Ureter (tissue), 1 donor: ENCODE measurements around the gene GLIPR2. TPM values are rescaled to one million over a fixed set of nuclear protein-coding genes. Genes with fewer than 3 reads are reported as not detected.
"Not testable (repeated sequence)": the region's sequence is repeated elsewhere in the genome, so short reads cannot be mapped to it uniquely, and the experiment has no call there.

Source experiments
- DNase-seq: peaks from one replicate; pipeline ENCODE4 v3.0.0-alpha.2; 2020; ENCODE audit warnings: low spot score
- total RNA-seq: library from RNA; stranded (reverse); gene quantifications from one replicate; pipeline ENCODE4 v1.2.4, GENCODE V29; 2023
- donor health status: DM: yes; HTN: yes; CAD: no.

The GLIPR2 gene
- total RNA-seq, 1 donor from 2014 or later, result 16.3 TPM

DNA sequence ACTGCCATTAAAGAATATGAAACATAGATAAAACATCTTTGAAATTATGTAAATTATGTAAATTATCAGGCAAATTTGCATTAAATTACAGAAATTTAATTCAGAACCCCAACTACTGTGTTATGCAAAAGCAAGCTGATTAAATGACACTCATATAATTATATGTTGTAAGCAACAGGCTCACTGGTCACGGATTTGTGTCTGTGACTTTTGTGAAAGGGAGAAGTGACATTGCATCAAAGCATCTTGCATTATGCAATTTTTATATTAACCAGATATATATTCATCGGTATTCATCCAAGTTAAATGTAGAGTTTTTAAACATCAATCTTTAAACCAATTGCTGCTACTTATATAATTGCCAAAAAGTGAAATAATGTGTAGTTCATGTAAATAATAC, 13.0 kb upstream of the GLIPR2 start:
- DNase-seq, result no peak

DNA sequence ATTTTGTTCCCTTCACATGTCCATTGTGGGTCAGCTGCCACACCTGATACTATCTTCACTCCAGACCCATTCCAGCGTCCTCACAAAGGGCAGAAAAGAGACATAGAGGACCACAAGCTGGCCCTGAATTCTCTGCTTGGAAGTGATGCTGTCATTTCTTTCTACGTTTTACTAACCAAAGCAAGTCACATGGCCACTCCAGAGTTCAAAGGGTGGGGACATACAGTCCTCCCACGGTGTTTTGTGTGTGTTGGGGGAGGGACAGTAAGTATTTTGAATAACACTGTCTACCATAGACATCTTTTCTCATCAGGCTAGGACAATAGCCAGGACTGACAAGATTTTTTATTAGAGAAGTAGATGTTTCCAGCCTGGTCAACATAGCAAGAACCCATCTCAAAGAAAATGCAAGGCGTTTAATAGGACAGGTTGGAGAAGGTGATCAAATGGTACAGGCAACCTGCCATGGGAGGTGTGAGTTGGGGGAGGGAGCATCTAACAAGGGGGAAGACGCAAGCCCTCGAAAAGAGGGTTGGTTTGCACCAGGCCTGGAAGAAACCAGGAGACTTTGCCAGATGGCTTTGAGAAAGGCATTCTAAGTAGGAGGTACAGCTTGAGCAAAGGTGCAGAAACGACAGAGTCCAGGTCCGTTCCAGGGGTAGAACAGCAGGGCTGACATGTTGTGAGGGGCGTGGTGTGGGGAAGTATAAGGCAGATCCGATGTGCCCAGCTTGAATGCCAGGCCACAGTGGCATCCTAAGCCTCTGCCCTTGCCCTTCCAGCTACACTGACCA, 11.3 kb upstream of the GLIPR2 start:
- DNase-seq, result no peak

DNA sequence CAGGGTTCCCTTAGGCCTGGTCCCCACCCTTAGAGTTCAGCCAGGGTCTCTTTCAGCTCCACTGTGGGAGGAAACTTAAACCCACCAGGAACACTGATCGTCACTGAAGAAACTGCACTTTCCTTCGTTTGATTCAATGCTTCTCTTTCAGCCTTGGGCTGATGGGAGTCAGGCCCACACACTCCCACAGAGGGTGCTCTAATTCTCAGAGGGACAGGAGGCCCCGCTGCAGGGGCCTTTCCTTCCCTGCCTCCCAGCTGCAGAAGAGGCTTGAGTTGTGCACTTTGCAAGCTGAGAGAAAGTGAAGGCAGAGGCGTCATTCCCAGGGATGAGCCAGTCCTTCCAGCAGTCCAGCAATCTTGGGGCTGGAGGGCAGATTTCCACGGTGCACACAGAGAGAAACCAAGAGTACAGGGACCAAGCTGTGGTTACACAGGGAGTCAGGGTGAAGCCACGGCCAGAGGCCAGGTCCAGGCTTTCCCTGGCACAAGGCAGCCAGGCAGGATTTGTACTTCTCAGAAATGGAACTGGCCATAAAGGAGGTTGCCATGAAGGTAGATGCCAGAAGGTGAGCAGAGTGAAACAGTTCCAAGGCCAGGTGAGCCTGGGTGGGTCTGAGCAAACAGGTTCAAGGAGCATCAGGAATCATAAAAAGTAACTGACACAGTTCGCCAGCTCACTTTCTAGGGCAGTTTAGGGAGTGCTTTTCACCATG, 10.4 kb upstream of the GLIPR2 start:
- DNase-seq, result no peak

DNA sequence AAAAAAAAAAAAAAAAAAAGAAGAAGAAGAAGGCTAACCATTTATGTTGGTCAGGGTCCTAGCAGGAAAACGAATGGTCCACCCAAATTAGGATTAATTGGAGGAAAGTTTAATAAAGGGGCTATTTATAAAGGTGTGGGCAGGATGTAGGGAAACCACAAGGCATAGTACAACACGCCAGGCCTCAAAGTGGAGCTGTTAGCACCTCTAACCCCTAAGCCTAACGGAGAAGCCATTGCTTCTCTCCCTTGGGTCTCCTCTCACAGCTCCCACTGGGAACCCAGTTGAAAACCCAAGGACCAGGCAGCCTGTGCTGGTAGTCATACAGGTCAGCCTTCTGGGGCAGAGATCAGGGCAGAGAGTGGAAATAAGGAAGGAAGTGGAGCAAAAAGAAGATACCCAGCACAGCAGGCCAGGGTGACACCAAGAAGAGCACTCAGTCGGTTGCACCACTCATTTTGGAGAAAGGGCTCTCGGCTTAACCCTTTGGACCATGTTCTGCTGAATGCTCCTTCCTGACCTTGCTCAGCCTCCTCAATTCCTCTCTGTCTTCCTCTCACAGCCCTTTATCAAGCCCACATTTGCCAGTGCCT, 8.8 kb upstream of the GLIPR2 start:
- DNase-seq, result no peak

DNA sequence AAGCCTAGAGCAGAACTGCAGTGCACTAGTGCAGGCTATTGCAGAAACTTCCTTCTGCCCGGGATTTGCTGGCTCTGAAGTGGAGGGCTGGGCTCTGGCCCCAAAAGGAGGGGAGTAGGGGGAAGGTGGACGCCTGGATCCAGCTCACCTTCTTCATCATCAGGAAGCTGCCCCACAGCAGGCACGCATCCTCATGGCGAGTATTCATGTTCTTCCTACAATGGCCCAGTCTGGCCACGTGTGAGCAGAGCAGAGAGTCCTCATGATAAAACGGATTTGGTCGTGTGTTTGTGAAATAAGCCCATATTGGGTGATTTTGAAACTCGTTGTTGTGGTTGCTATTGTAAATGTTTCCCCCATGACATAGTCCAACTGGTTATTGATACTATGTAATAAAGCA, 8.2 kb upstream of the GLIPR2 start:
- DNase-seq, result no peak

DNA sequence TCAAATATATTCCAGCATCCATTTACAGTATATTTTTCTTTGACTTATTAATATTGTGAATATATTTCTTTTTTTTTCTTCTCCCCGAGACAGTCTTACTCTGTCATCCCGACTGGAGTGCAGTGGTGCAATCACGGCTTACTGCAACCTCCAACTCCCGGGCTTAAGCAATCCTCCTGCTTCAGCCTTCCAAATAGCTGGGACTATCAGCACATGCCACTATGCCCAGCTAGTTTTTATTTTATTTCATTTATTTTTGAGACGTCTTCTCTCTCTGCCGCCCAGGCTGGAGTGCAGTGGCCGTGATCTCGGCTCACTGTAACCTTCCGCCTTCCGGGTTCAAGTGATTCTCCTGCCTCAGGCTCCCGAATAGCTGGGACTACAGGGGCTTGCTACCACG, 7.4 kb upstream of the GLIPR2 start:
- no peak for DNase-seq

DNA sequence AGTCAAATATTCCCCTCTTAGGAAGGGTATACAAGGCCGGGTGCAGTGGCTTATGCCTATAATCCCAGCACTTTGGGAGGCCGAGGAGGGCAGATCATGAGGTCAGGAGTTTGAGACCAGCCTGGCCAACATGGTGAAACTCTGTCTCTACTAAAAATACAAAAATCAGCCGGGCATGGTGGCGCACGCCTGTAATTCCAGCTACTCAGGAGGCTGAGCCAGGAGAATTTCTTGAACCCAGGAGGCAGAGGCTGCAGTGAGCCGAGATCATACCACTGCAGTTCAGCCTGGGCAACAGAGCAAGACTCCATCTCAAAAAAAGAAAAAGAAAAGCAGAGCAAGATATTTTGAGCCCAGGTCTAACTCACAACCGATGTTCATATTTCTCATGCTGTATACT, 4.9 kb upstream of the GLIPR2 start:
- DNase-seq, result not testable (repeated sequence)

DNA sequence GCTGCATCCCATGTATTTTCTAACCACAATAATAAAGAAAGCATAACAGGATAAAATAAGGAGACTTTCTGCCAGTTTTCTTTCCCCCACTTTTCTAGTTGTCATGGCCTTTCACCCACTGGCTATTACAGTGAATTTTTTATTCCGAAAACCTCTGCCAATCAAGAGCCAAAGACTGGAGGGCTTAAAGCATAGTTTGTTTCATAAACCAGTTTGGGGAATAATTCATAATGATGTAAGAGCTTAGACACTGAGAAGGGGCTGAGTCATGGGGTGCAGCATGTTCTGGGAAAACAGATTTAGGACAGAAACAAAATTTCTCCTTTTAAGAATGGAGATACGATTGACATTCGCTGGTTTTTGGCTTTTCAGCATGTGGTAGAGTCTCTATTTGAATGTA, 4.4 kb upstream of the GLIPR2 start:
- no peak for DNase-seq

DNA sequence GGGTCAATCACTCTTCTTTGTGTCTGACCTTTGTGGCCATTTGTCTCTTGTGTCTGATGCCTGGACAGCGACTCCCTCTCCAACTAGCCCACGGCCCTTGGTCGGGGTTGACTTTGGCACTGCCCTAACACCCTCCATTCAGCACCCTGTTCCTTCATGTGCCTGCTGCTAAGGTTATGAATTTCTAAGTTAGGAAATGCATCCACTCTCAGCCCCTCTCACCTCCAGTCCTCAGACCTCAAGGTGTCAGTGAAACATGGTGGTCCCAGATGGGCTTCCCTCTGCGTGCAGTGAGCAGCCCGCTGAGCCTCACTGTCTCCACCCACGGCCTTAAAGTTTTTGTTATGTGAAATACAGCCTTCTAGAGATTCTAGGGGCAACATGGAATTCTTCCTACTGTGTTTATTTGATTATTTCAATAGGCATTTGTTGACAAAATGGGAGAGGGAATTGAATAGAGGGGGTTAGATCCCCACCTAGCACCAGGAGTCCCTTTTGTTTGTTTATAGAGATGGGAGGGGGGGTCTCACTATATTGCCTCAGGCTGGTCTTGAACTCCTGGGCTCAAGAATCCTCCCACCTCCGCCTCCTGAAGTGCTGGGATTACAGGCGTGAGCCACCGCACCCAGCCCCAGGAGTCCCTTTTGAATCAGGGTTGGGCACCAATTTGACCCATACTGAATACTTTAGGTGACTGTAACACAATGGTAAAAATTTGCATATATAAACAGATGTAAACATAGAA, 1.6 kb upstream of the GLIPR2 start:
- no peak for DNase-seq

DNA sequence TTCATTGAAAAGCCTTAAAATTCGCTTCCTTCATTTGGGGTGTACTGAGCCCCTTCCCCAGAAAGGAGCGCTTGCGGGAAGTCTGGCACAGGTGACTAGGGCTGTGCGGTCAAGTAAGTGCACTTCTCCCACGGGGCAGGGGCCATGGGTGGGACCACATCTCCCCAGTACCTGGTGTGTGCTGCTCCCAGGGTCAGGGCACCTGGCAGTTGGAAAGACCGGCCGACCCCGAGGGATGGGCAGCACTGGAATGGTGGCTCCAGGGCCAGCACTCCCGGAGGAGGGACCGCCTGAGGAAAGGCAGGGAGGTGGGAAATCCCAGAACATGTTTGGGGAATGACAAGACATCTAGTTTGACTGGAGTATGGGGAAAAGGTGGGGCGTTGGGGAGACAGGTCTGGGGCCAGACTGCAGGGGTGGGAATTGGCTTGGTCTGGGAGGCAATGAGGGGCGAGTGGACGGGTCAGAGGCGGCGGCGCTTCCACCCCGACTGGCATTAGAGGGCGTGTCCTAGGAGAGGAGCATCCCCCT, 727 bp upstream of the GLIPR2 start:
- DNase-seq, result no peak

DNA sequence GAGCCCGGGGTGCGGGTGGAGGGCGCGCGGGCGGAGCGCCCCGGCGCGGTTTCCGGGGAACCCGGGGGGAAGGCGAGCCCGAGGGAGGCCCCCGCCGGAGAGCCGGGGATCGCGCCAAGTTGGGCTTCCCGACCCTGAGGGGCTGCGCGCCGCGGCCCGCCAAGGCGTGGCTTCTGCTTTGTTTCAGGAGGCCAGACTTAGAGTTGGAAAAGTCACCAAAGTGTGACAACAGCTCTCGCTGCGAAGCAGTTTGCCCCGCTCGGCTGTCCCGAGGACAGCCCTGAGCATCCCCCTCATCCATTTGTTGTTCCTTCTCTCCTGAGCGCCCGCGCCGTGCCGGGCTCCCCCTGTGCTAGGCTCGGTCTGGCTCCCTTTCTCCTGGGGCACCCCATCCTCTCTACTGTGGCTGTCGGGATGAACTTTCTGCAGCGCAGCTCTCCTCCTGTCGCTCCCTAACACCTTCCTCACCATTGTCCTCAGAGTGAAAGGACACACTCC, 410 bp downstream of the GLIPR2 start:
- no peak for DNase-seq

DNA sequence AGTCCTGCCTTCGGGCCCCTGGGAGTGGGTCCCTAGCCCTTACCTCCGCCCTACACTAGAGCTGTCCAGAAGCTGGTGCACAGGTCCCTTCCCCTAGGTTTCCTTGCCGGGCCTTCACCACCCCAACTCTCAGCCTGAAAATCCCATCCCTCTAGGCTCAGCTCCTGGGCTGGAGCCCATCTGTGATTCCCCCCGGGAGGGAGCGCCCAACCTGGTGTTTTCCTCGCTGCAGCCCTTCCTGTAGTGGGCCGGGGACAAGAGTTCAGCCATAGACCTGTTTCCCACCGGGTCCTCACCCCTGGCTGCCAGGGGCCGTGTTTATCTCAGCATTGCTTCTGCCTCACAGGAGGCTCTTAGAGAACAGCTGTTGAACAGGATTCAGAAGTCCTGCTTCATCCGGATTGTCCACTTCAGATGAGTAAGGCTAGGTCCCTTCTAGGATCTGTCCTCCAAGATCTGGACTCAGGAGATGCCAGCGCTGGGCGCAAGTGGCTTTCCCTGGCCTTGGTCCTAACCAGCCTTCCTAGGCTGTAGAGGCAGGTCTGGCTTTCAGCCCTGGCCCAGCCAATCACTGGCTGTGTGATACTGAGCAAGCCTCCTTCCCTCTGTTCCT, 965 bp downstream of the GLIPR2 start:
- DNase-seq, result no peak

DNA sequence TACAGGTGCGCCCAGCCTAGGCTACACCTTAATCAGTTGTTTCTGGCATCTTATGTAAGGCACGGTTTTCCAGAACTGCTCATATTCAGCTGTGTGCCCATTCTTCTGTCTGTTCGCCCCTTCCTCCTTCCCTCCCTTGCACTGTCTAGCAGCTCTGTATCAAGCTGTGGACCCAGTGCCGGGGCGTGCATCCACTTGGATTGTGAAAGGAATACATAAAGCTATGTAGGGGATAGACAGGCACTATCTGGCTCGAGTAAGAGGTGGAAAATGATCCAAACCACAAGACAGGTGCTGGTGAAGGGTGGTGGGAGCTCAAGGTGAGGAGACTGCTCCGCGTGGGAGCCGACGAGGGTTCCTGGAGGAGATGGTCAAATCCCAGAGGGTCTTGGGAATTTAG, 2.0 kb downstream of the GLIPR2 start:
- no peak for DNase-seq

DNA sequence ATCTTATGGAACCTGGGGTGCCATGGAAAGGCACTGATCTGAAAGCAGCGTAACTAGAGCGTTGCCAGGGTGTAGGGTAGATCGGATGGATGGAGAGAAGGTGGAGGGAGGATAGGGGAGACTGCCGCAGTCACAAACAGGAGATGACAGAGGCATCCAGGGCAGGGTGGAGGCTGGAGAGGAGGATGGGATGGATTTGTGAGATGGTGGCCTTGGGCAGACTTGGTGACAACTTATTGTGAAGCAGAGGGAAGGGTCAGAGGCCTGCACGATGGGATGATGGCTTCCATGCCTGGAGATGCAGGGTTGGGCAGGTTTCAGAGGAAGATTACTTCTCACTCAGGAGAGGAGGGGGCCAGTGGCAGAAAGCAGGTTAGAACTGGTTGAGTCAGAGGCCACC, 2.4 kb downstream of the GLIPR2 start:
- no peak for DNase-seq

DNA sequence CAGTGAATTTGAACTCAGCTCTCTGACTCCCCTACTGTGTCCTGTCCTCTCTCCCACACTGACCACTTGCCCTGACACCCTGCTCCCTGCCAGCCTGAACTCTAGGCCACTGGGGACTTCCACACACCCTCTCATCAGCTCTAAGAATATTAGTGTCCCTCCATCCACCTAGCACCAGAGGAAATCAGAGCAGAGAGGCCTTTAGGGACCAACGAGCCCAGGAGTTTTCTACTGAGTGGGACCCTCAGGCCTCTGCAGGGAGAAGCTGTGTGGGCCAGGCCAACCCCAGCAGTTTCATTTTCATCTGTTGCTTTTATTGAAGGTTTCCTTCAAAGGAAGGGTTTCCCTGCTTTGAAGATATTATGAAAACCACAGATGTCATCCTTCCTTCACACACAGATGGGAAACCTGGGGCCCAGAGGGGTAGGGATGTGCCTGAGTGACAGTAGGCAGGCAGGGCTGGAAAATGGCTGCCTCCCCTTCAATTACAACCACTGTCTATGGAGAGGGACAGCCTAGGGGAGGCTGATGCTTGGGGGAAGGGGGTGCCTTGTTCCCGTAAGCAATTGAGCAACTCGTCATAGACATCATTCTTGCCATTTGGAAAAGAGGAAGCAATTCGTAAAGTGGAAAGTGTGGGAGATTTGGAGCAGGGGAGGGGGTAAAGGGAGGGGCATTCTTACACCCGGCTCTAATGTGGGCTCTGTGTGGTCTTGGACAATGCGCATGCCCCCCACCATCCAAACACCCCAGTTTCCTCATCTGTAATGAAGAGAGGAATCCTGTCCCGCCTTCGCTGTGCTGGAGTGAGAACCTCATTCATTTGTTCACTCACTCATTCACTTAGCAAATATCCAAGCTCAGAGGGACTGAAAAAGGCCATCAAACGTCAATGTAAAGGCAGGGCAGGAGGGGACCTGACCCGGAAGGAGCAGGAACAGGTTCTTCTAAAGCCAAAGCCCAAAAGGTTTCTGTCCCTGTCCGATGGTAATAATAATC, 3.9 kb downstream of the GLIPR2 start:
- no peak for DNase-seq

DNA sequence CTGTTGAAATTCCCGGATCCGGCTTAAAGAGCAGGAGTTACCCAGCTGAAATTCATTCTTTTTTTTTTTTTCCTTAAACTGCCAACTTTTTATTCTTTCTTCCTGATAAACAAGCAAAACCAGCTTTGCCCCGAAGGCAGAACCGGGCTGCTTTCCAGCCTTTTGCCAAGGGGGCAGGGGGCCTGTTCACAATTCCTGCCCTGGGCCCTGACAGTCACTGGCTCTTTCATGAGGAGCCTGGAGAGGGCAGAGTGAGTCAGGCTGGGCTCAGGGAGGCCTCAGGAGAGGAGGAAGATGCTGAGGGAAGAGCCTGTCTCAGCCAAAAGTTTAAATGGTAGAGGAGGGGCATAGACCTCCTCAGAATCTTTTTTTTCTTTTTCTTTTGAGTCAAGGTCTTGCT, 4.8 kb downstream of the GLIPR2 start:
- no peak for DNase-seq

DNA sequence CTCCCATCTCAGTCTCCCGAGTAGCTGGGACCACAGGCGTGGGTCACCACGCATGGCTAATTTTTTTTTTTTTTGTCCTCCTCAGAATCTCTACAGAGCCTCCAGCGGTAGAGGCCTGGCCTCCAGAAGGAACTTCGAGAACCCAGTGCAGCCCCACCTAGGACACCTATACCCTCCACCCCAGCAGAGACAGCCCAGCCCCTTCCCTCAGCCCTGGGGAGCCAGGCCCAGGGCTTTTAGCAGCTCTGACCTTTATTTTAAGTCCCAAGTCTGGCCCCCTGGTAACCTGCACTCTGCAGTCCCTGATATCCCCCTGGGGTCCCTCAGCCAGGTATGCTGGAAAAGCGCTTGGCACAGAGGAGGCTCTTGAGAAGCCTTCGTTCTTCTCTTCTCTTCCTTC, 5.2 kb downstream of the GLIPR2 start:
- DNase-seq, result no peak

DNA sequence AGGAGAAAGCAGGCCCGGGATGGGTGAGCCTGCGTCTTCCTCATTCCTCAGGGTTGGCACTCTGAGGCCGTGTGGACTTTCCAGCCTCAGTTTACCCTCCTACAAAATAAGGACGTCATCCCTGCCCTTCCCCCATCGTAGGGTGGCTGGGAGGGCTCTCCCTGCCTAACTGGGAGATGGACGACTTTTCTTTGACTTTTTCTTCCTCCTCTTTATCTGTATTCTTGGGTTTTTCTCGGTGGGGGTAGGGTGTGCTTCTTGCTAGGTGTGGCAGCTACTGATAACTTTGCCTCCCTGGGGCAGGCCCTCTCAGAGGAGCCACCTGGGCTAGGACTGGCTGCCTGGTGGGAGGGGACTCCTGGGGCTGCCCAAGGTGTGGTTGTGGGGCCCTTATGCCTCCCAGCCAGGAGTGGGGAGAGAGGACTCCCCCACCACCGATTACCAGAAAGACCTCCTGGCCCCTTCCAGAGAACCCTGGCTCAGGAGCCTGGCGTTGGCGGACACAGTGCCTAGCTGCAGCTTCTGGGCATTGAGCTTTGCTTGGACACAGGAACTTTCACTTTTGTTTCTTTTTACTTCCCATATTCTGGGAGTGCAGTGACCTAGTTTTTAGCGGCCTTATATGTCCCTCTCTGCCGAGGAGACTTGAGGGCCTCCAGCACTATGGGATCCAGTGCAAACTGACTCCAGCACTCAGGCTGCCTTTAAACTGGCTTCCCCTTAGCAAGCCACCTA, 6.1 kb downstream of the GLIPR2 start:
- DNase-seq, result no peak

DNA sequence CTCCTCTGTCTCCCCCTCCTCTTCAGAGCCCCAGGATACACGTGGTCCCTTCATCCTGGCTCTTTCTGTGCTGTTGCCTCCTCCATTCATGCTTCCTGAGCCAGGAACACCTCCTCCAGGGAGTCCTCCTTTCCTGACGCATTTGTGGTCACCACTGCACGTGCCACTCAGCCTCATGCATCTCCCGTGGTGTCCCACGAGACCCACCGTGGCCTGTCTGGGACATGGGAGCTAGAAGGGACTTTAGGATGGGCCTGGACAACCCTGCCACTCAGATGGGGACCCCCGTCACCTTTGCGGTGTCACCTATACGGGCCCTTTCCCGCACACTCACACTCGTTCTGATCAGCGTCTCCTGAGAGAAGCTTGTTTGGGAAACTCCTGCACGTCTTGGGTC, 6.7 kb downstream of the GLIPR2 start:
- no peak for DNase-seq
